LHCN-M2 (cell line): ENCODE results near the gene GTPBP10. TPM values are rescaled to one million over a fixed set of nuclear protein-coding genes. Genes with fewer than 3 reads are reported as not detected.

Source experiments
- DNase-seq: peaks from one replicate; pipeline ENCODE4 v3.0.0-alpha.2; 2012; ENCODE audit warnings: low read depth
- total RNA-seq: library from RNA; depleted of rRNA; stranded (reverse); fragments of >200 nt; gene quantifications from 2 replicates; pipeline ENCODE4 v1.2.3, GENCODE V29; 2014

Gene GTPBP10
- total RNA-seq, 1 experiment from 2014 or later = 22.4 TPM

- DNase-seq = peak; percentile 49
Measured at GRCh38 chr7:90383422-90383821, 36.9 kb downstream of the GTPBP10 start.

DNA sequence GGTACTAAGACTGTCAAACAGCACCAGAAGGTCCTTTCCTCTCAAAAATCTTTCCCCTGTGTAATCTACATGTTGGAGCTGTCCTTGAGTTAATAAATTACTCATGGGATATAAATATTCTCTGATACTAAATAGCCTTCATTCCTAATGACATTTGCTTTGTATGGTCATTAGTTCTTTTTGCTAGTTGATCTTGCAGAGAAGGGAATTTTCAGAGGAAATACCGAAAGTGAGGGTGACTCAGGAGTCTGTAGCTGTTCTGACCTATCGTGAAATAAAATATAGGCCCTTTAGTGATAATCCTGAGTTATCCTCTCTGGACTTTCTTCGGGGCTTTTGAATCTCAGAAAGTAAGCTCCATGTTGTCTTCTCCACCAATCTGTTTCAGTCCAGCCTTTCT, 37.3 kb downstream of the GTPBP10 start:
- peak; percentile 56 for DNase-seq

DNA sequence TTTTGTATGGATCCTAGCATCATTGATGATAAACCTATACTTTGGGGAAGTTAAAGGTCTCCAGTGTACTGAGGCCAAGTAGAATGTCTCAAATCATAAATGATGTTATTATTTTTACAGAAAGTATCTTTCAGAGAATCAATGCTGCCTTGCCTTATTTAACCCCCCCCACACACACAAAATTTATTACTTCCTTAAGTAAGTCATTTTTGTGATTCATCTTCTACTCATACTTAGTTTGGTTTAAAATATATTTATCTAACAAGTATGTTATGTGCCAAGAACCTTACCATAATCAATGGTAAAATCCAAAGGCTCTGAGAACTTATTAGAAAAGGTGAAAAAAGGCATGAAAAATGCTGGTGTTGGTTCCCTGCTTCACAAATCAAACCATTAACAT, 37.9 kb downstream of the GTPBP10 start:
- DNase-seq = peak; percentile 26

GRCh38 chr7:90387470-90388240, 41.1 kb downstream of the GTPBP10 start:
- DNase-seq = peak; percentile 64

- DNase-seq = no peak
Measured at GRCh38 chr7:90390926-90391325, 44.4 kb downstream of the GTPBP10 start.

DNA sequence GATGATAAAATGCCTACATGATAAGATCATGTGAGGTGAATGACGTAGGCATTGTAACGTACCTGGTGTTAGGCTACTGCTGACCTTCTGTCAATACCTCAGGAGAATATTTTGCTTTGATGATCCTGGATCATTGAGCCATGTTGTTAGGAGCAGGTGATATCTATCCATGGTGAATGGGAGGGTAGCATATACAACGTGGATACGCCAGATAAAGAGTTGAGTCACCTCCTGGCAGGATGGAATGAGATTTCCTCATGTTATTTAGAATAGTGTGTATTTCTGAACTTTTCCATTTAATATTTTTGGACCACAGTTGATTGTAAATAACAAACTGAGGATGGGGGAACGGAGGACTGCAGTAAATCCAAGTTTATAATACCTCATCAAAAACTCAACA, 45.0 kb downstream of the GTPBP10 start:
- DNase-seq = no peak

DNA sequence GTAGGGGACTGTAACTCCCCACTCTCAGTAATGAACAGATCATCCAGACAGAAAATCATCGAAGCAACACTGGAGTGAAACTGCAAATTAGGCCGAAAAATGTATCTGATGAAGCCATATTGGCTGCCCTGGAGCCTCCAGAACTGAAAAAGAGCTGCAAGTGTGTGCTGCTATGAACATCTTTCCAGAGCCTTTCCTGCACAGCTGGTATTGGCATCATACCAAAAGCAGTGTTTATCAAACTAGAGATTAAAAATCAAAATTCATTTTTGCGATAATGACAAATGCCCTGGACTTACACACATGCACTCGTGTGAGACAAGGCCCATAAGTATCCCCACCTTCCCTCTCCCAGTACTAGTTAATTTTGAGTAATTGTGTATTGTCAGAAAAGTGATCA, 49.9 kb downstream of the GTPBP10 start:
- no peak for DNase-seq

- peak; percentile 17 for DNase-seq
Measured at GRCh38 chr7:90401989-90402388, 55.5 kb downstream of the GTPBP10 start.

DNA sequence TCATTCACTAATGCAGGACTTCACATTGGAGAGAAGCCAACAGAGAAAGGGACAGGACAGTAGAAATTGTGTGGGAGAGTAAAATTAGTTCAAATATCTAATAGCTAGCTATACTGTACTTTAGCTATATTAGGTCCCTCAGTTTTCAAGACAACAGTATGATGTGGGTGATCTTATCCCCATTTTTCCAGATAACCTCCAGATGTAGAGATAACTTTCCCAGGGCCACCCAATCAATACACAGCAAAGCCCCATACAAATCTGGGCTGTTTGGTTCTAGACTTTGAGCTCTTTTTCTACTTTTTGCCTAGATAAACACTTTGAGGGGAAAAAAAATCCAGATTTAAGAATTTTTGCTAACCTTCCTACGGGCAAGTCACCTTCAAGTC, 56.3 kb downstream of the GTPBP10 start:
- no peak for DNase-seq

- peak; percentile 99 for DNase-seq
Measured at GRCh38 chr7:90403174-90404113, 56.9 kb downstream of the GTPBP10 start, which contains the start of gene CLDN12. Gene CLDN12, plus strand, starts transcription at chr7:90403461. Its CDS starts 9,216 bp downstream, at chr7:90412677.

- peak; percentile 27 for DNase-seq
Measured at GRCh38 chr7:90404777-90405176, 58.3 kb downstream of the GTPBP10 start.

DNA sequence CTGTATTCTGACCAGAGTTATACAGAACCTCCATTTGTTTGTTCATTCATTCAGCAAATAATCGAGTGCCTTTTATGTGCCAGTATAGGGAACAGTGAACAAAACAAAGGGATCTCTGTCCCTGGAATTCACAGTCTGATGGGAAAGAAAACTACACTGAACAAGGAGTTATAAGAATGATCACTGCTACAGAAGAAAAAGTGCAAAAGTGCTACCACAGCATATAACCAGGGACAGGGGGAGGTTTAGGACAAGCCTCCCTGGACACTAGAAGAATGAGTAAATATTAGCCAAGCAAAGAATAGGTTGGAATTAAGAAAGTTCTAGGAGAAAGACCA, 60.9 kb downstream of the GTPBP10 start:
- DNase-seq = no peak

GRCh38 chr7:90408142-90408541, 61.6 kb downstream of the GTPBP10 start:
- DNase-seq = no peak

GRCh38 chr7:90409667-90410066, 63.2 kb downstream of the GTPBP10 start:
- DNase-seq = no peak

DNA sequence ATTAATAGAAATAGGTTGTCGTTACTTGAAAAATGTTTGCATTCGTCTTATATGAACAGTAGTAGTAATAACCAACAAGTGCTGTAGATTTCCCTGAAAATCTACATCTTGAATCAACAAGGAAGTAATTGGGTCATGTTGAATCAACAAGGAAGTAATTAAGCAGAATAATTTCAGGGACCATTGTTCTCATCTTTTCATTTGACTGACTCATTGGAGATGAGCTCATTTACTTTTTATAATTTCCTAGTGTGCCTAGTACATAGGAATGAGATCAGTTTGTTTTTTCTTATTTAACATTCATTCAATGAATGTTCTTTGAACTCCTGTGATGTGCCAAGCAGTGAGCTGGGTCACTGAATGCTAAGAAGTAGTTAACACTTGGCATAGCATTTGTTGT, 65.0 kb downstream of the GTPBP10 start:
- no peak for DNase-seq

DNA sequence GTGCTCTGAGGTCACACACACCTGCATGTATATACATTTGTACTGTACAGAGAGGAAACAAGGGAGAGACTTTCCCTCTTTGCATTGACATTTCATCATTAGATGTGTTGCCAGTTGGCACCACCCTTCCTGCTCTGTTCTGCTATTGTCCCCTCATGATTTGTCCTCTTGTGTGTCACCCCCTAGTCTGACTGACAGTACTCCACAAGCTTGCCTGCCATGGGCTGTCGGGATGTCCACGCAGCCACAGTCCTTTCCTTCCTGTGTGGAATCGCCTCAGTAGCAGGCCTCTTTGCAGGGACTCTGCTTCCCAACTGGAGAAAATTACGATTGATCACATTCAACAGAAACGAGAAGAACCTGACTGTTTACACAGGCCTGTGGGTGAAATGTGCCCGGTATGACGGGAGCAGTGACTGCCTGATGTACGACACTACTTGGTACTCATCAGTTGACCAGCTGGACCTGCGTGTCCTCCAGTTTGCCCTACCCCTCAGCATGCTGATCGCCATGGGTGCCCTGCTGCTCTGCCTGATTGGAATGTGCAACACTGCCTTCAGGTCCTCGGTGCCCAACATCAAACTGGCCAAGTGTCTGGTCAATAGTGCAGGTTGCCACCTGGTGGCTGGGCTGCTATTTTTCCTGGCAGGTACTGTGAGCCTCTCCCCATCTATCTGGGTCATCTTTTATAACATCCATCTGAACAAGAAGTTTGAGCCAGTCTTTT, 66.1 kb downstream of the GTPBP10 start:
- no peak for DNase-seq

- no peak for DNase-seq
Measured at GRCh38 chr7:90413185-90413528, 66.6 kb downstream of the GTPBP10 start.

DNA sequence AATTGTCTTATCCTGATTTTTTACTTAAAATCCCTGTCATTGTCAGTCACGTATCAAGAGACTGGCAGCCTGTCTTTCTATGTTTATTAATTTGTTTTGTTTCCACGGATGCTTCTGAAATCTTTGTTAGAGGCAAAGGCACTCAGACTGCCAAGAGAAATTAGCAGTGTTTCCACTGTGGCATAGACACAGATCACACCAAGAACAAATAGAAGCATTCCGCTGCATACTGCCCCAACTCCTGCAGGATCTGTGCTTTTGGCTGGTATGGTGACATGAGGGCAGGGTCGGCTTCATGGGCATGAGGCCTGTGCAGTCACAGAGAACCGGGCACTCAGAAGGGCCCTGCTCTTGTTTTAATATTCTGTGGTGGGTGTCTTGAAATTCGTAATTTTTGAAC, 75.1 kb downstream of the GTPBP10 start:
- no peak for DNase-seq

- no peak for DNase-seq
Measured at GRCh38 chr7:90424720-90425119, 78.2 kb downstream of the GTPBP10 start.

DNA sequence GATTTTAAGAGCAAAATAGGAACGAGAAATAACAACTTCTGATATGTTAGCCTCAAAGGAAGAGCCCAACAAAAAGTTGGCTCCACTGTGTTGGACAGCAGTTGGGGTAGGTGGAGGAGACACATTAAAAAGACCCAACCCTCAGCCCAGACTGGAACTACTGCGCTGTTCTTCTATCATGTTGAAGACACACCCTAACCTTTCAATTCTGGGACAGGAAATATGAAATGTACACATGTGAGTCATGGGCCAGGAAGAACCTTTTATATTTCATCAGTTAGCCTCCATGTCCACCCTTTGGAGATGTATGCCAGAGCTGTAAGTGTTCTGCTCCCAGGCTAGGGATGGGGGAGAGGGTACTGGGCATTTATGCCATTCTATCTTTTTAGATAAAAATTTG, 78.9 kb downstream of the GTPBP10 start:
- no peak for DNase-seq

DNA sequence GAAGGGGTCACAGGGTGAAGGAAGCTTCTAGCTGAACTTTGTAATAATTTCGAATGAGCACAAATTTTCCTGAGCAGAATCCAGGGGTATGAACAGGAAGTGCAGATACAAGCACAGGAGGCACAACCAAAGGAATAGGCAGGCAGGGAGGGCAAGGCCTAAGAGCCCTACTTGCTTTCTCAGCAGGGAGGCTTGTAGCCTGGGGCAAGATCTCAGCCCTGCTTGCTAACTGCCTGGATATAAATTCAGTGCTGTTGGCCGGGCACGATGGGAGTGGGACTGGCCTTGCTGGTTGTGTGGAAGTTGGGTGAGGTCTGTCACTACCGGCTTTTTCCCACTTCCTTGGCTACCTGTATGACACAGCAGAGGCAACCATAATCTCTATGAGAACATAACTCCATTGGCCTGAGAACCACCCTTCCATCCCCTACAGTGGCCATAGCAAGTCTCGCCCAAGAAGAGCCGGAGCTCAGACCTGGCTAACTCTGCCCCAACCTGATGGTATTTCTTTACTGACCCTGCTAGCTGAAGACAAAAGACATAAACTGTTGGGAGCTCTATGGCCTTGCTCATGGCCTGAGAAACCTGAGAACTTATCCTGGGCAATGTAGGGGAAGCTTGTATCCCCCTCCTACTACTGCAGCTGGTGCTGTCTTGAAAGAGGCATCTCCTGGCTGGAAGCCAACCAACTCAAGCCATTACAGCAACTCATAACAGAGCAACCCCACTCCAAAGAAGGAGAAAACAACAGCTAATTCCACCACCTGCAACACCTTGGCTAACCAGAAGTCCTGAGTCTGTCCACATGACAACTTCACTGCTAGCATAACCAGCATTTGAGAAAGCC, 84.3 kb downstream of the GTPBP10 start:
- peak; percentile 72 for DNase-seq
